Keratinocyte (primary cell): ENCODE measurements around the gene HMX3. TPM values are rescaled to one million over a fixed set of nuclear protein-coding genes. Genes with fewer than 3 reads are reported as not detected.

Source experiments
- DNase-seq: peaks from one replicate; pipeline ENCODE4 v3.0.0-alpha.2; 2011; ENCODE audit warnings: low read depth, missing footprints, low spot score
- FAIRE-seq: peaks from 2 replicates; lab custom pipeline; 2011; peaks lifted over from hg19 to GRCh38; lab: Jason Lieb, UNC
- H2AFZ ChIP-seq: 2 replicates; pipeline ENCODE4 v1.6.0; 2012; ENCODE audit warnings: low read length, control low read depth, inconsistent platforms; ENCODE audit not compliant: control insufficient read depth
- H3K27ac ChIP-seq: 2 replicates; pipeline ENCODE4 v1.5.1; 2011; ENCODE audit warnings: low read length; ENCODE audit not compliant: control insufficient read depth, insufficient read depth
- H3K27me3 ChIP-seq: 3 replicates; pipeline ENCODE4 v1.6.0; 2011; ENCODE audit warnings: low read length; ENCODE audit not compliant: control insufficient read depth, insufficient read depth; ENCODE audit errors: extremely low read depth
- H3K36me3 ChIP-seq, 2 experiments: 2 replicates in 1 of 2; 3 replicates in 1 of 2; pipeline ENCODE4 v1.5.1; 2011; ENCODE audit warnings: low read length in 2 of 2, mild to moderate bottlenecking in 1 of 2; ENCODE audit not compliant: control insufficient read depth in 2 of 2, insufficient read depth in 2 of 2; ENCODE audit errors: extremely low read depth in 1 of 2
- H3K4me1 ChIP-seq: 3 replicates; pipeline ENCODE4 v1.5.1; 2011; ENCODE audit warnings: low read length; ENCODE audit not compliant: control insufficient read depth, insufficient read depth; ENCODE audit errors: extremely low read depth
- H3K4me2 ChIP-seq: 3 replicates; pipeline ENCODE4 v1.6.0; 2011; ENCODE audit warnings: low read depth, low read length; ENCODE audit not compliant: control insufficient read depth, insufficient read depth; ENCODE audit errors: extremely low read depth
- H3K4me3 ChIP-seq, 3 experiments: fragments of 200-600 bp in 1 of 3; sonication (generic) in 1 of 3; 2 replicates in 2 of 3; 3 replicates in 1 of 3; pipeline ENCODE4 v1.5.1; 2011 to 2016; ENCODE audit warnings: low read length in 3 of 3, mild to moderate bottlenecking in 3 of 3, control low read depth in 2 of 3, inconsistent platforms in 1 of 3, low read depth in 1 of 3, mixed read lengths in 1 of 3, mixed run types in 1 of 3, moderate library complexity in 1 of 3; ENCODE audit not compliant: control insufficient read depth in 2 of 3, insufficient read depth in 2 of 3; ENCODE audit errors: extremely low read depth in 1 of 3
- H3K79me2 ChIP-seq: 2 replicates; pipeline ENCODE4 v1.6.0; 2012; ENCODE audit warnings: low read length; ENCODE audit not compliant: control insufficient read depth, insufficient read depth
- H3K9ac ChIP-seq: 3 replicates; pipeline ENCODE4 v1.6.0; 2011; ENCODE audit warnings: low read length; ENCODE audit not compliant: control insufficient read depth, insufficient read depth; ENCODE audit errors: extremely low read depth
- H3K9me1 ChIP-seq: 3 replicates; pipeline ENCODE4 v1.6.0; 2011; ENCODE audit warnings: low read length; ENCODE audit not compliant: control insufficient read depth, insufficient read depth; ENCODE audit errors: extremely low read depth
- H3K9me3 ChIP-seq: 2 replicates; pipeline ENCODE4 v1.5.1; 2012; ENCODE audit warnings: low read depth, low read length; ENCODE audit not compliant: control insufficient read depth
- H4K20me1 ChIP-seq: 3 replicates; pipeline ENCODE4 v1.6.0; 2011; ENCODE audit warnings: low read length; ENCODE audit not compliant: control insufficient read depth, insufficient read depth; ENCODE audit errors: extremely low read depth
- EZH2 ChIP-seq: IDR thresholded peaks from one replicate; pipeline ENCODE4 v1.6.1; 2012; ENCODE audit warnings: inconsistent platforms, mild to moderate bottlenecking, low read length, moderate library complexity
- dilution Hi-C: fragments of 300-500 bp; cut with MboI; formaldehyde crosslinking; loops from one replicate; pipeline ENCODE4 v1.7.0; 2020; ENCODE audit warnings: low sequenced_read_pairs; ENCODE audit not compliant: extremely low pct_ligation_motif_present
- polyA plus RNA-seq, 5 experiments: library from polyadenylated mRNA; depleted of rRNA in 3 of 5; stranded (reverse) in 3 of 5; stranded (forward) in 1 of 5; unstranded in 1 of 5; fragments of >200 nt; gene quantifications; 1 replicate in 1 of 5; 2 replicates in 3 of 5; 3 replicates in 1 of 5; pipeline versions ENCODE4 v1.2.1 to v1.2.3, GENCODE V29; 2011 to 2012; ENCODE audit warnings: missing spikeins in 2 of 5, low read depth in 1 of 5, low replicate concordance in 1 of 5
- TF ChIP-seq, protein P1 (sequence below), 3 experiments: IDR thresholded peaks in 1 of 3; conservative IDR thresholded peaks in 1 of 3; optimal IDR thresholded peaks in 1 of 3; 2 replicates in 2 of 3; 3 replicates in 1 of 3; pipeline versions ENCODE3 to v1.5.1; 2011; ENCODE audit warnings: low read length in 3 of 3, mild to moderate bottlenecking in 3 of 3, moderate library complexity in 2 of 3, control low read depth in 1 of 3, inconsistent platforms in 1 of 3; ENCODE audit not compliant: insufficient read depth in 2 of 3; ENCODE audit errors: extremely low read depth in 1 of 3

HMX3 gene
- polyA plus RNA-seq, 1 donor (not counting 4 experiments of a cell fraction or from before 2014, with no cell fraction given): not detected

DNA sequence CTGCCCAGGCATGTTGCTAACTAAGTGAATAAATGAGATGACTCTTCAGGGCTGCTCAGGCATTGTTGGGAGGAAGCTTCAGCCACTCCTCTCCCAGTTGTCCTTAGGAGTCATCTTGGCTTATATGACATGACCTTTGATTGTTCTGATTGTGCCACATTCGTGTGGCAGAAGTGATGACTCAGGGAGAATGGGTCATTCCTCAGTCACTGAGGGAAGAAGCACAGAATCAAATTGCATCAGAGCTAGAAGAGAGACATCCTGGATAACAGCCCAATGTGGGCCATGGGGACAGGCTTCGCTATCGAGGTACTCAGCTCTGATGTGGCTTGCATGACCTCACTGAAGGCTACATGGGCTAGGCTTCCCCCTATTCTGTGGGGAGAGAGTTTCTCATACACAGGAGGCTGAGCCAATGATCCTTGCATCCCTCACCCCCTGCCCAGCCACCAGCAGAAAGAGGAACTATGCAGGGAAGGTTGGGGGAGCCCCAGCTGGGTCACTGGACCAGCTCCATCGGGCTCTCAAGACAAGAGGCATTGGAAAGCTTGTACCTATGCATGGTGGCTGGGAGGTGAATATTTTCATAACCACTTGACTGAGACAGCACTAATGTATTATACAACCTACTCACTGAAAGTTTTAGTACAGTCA, 6.0 kb upstream of the HMX3 start:
- Histone ChIP-seq H3K4me1 (peaks cover 5% of the 10 kb centered on the region), H3K27ac (no peak overlapping the region), H3K36me3 (no peaks in the 10 kb centered on the region), H3K27me3 (peaks cover 35% of the 10 kb centered on the region), H3K4me2 (no peak overlapping the region), H3K9ac (no peak overlapping the region), H3K4me3 (no peak overlapping the region), H3K9me3 (no peaks in the 10 kb centered on the region), H3K79me2 (no peaks in the 10 kb centered on the region), H2AFZ (no peak overlapping the region), H4K20me1 (no peaks in the 10 kb centered on the region), H3K9me1 (no peaks in the 10 kb centered on the region)
- DNase-seq (no peak), FAIRE-seq (peak; percentile 5)
- TF ChIP-seq EZH2: no peak
- TF ChIP-seq, protein P1, sequence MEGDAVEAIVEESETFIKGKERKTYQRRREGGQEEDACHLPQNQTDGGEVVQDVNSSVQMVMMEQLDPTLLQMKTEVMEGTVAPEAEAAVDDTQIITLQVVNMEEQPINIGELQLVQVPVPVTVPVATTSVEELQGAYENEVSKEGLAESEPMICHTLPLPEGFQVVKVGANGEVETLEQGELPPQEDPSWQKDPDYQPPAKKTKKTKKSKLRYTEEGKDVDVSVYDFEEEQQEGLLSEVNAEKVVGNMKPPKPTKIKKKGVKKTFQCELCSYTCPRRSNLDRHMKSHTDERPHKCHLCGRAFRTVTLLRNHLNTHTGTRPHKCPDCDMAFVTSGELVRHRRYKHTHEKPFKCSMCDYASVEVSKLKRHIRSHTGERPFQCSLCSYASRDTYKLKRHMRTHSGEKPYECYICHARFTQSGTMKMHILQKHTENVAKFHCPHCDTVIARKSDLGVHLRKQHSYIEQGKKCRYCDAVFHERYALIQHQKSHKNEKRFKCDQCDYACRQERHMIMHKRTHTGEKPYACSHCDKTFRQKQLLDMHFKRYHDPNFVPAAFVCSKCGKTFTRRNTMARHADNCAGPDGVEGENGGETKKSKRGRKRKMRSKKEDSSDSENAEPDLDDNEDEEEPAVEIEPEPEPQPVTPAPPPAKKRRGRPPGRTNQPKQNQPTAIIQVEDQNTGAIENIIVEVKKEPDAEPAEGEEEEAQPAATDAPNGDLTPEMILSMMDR (optimal IDR thresholded peaks at IDR 0.05 in 1 of 3, IDR thresholded peaks at IDR 0.05 in 1 of 3, conservative IDR thresholded peaks at IDR 0.05 in 1 of 3; ENCODE audit: extremely low read depth in 1 of 3, insufficient read depth in 2 of 3, low read length in 3 of 3): no peak
- dilution Hi-C loops: no loop called here

GRCh38 chr10:123132576-123133477, 2.9 kb upstream of the HMX3 start:
- no peak for TF ChIP-seq EZH2
- TF ChIP-seq, protein P1 (optimal IDR thresholded peaks at IDR 0.05 in 1 of 3, IDR thresholded peaks at IDR 0.05 in 1 of 3, conservative IDR thresholded peaks at IDR 0.05 in 1 of 3; ENCODE audit: extremely low read depth in 1 of 3, insufficient read depth in 2 of 3, low read length in 3 of 3): peak; percentile 90 to 96 (median 90)
- Histone ChIP-seq H4K20me1 (no peaks in the 10 kb centered on the region), H3K9me3 (no peaks in the 10 kb centered on the region), H3K79me2 (no peaks in the 10 kb centered on the region), H3K27me3 (peaks cover 66% of the 10 kb centered on the region), H3K27ac (no peak overlapping the region), H2AFZ (peak overlapping the region; percentile 33), H3K4me1 (peaks cover 5% of the 10 kb centered on the region), H3K36me3 (no peaks in the 10 kb centered on the region), H3K9me1 (no peaks in the 10 kb centered on the region), H3K9ac (no peak overlapping the region), H3K4me3 (peak overlapping the region in 2 of 3 experiments; percentile 18 to 54), H3K4me2 (peak overlapping the region; percentile 76)
- FAIRE-seq (peak; percentile 79), DNase-seq (peak; percentile 36)
- dilution Hi-C loops: no loop called here
